DOHH2 (cell line): ENCODE measurements around the gene WASF2.
A peak's percentile ranks its signal among the peaks of the same experiment; 100 is the strongest.

Source experiments
- H3F3A ChIP-seq: fragments of 200-600 bp; sonication (generic), shearing (Covaris generic); 2 replicates; pipeline ENCODE4 v1.6.0; 2016; ENCODE audit warnings: antibody characterized with exemption, mild to moderate bottlenecking; ENCODE audit not compliant: control insufficient read depth, insufficient read depth
- H3K27ac ChIP-seq: fragments of 200-600 bp; sonication (generic); 2 replicates; pipeline ENCODE4 v1.5.1; 2014; ENCODE audit warnings: low read depth, mild to moderate bottlenecking, low read length, moderate library complexity
- H3K27me3 ChIP-seq: fragments of 200-600 bp; sonication (generic); 2 replicates; pipeline ENCODE4 v1.6.1; 2014; ENCODE audit warnings: mild to moderate bottlenecking, low read length, mixed read lengths; ENCODE audit not compliant: control insufficient read depth
- H3K36me3 ChIP-seq: fragments of 200-600 bp; sonication (generic); 2 replicates; pipeline ENCODE4 v1.6.1; 2014; ENCODE audit warnings: mild to moderate bottlenecking, low read length, moderate library complexity, mixed read lengths; ENCODE audit not compliant: control insufficient read depth
- H3K4me1 ChIP-seq: fragments of 200-600 bp; sonication (generic); 2 replicates; pipeline ENCODE4 v1.6.1; 2014; ENCODE audit warnings: mild to moderate bottlenecking, low read length, mixed read lengths; ENCODE audit not compliant: control insufficient read depth
- H3K4me2 ChIP-seq: fragments of 200-600 bp; sonication (generic); 2 replicates; pipeline ENCODE4 v1.6.0; 2014; ENCODE audit warnings: mild to moderate bottlenecking, low read length, moderate library complexity
- H3K4me3 ChIP-seq: fragments of 200-600 bp; sonication (generic); 2 replicates; pipeline ENCODE4 v1.5.1; 2014; ENCODE audit warnings: mild to moderate bottlenecking, low read length, mixed read lengths
- H3K79me2 ChIP-seq: fragments of 200-600 bp; sonication (generic); 2 replicates; pipeline ENCODE4 v1.6.1; 2014; ENCODE audit warnings: mild to moderate bottlenecking, low read length, mixed read lengths; ENCODE audit not compliant: control insufficient read depth
- H3K9me2 ChIP-seq: fragments of 200-600 bp; sonication (generic); replicated peaks from 2 replicates; pipeline ENCODE4 v1.6.1; 2014; ENCODE audit warnings: mild to moderate bottlenecking, low read length, mixed read lengths; ENCODE audit not compliant: control insufficient read depth
- H3K9me3 ChIP-seq: fragments of 200-600 bp; sonication (generic); 2 replicates; pipeline ENCODE4 v1.6.1; 2014; ENCODE audit warnings: antibody characterized with exemption, low read length, mixed read lengths; ENCODE audit not compliant: control insufficient read depth, insufficient read depth
- H4K20me1 ChIP-seq: fragments of 200-600 bp; sonication (generic); 2 replicates; pipeline ENCODE4 v1.6.0; 2014; ENCODE audit warnings: low read depth, mild to moderate bottlenecking, antibody characterized with exemption, low read length, moderate library complexity; ENCODE audit not compliant: control insufficient read depth, insufficient read depth
- CTCF ChIP-seq: fragments of 200-600 bp; sonication (generic); IDR thresholded peaks from one replicate; pipeline ENCODE4 v1.5.1; 2014; ENCODE audit warnings: antibody characterized with exemption, mild to moderate bottlenecking, low read depth, low read length; ENCODE audit not compliant: poor library complexity, severe bottlenecking
- EZH2phosphoT487 ChIP-seq: fragments of 200-600 bp; sonication (generic); IDR thresholded peaks from 2 replicates; pipeline ENCODE4 v1.6.1; 2017; ENCODE audit warnings: borderline replicate concordance, mild to moderate bottlenecking, antibody characterized with exemption, low read length, moderate library complexity, mixed read lengths

Gene WASF2

GRCh38 chr1:27356619-27357280 is 133.2 kb downstream of the WASF2 start:
- no peaks in the 10 kb centered on the region for H4K20me1 ChIP-seq
- H3K4me1 ChIP-seq: peaks cover 25% of the 10 kb centered on the region
- peak overlapping the region; percentile 53 for H3K4me3 ChIP-seq
- no peaks in the 10 kb centered on the region for H3F3A ChIP-seq
- TF ChIP-seq CTCF: no peak
- no peak for TF ChIP-seq EZH2phosphoT487
- no peaks in the 10 kb centered on the region for H3K36me3 ChIP-seq
- H3K9me3 ChIP-seq: no peaks in the 10 kb centered on the region
- H3K79me2 ChIP-seq: no peaks in the 10 kb centered on the region
- H3K4me2 ChIP-seq: peak overlapping the region; percentile 69; the same call in 1 of the 2 replicates
- H3K27me3 ChIP-seq: peaks cover 29% of the 10 kb centered on the region
- no peaks in the 10 kb centered on the region for H3K9me2 ChIP-seq
- no peak overlapping the region for H3K27ac ChIP-seq

- Histone ChIP-seq H4K20me1 (no peaks in the 10 kb centered on the region), H3K4me1 (peaks cover 25% of the 10 kb centered on the region), H3K9me3 (no peaks in the 10 kb centered on the region), H3K4me3 (no peak overlapping the region), H3K4me2 (no peak overlapping the region), H3K36me3 (no peaks in the 10 kb centered on the region), H3F3A (no peaks in the 10 kb centered on the region), H3K9me2 (no peaks in the 10 kb centered on the region), H3K27ac (no peak overlapping the region), H3K27me3 (peaks cover 29% of the 10 kb centered on the region), H3K79me2 (no peaks in the 10 kb centered on the region)
- TF ChIP-seq CTCF (no peak), EZH2phosphoT487 (no peak)
Observed at GRCh38 chr1:27356277-27356618, 133.7 kb downstream of the WASF2 start.

- TF ChIP-seq EZH2phosphoT487: no peak
- Histone ChIP-seq H3K4me3 (no peak overlapping the region), H3K4me2 (no peak overlapping the region), H3K36me3 (no peaks in the 10 kb centered on the region), H4K20me1 (no peaks in the 10 kb centered on the region), H3K27ac (no peak overlapping the region), H3K9me3 (no peaks in the 10 kb centered on the region), H3K4me1 (peaks cover 20% of the 10 kb centered on the region), H3K79me2 (no peaks in the 10 kb centered on the region), H3F3A (no peaks in the 10 kb centered on the region), H3K9me2 (no peaks in the 10 kb centered on the region), H3K27me3 (peaks cover 24% of the 10 kb centered on the region)
Observed at GRCh38 chr1:27355683-27356082, 134.3 kb downstream of the WASF2 start.
